Cardiac muscle cell (in vitro differentiated cells and primary cell): ENCODE measurements around the gene PPTC7. TPM values are rescaled to one million over a fixed set of nuclear protein-coding genes. Genes with fewer than 3 reads are reported as not detected.

Experiments used
- DNase-seq, 2 donors: peaks; one replicate each; pipeline versions ENCODE4 v3.0.0 to v3.0.0-alpha.2; 2010 to 2017; ENCODE audit warnings: low read depth in 1 of 2, low spot score in 1 of 2
- H3K27ac ChIP-seq: fragments of 200-600 bp; sonication (generic); 2 replicates; pipeline ENCODE4 v1.5.1; 2016
- H3K27me3 ChIP-seq: fragments of 200-600 bp; sonication (generic); 2 replicates; pipeline ENCODE4 v1.6.0; 2016; ENCODE audit warnings: control low read depth
- H3K36me3 ChIP-seq: fragments of 200-600 bp; sonication (generic); 2 replicates; pipeline ENCODE4 v1.5.1; 2016; ENCODE audit warnings: control low read depth
- H3K4me1 ChIP-seq: fragments of 200-600 bp; sonication (generic); 2 replicates; pipeline ENCODE4 v1.8.1; 2017; ENCODE audit warnings: low read depth, mild to moderate bottlenecking, mixed run types
- H3K4me3 ChIP-seq: fragments of 200-600 bp; sonication (generic); 2 replicates; pipeline ENCODE4 v1.5.1; 2016; ENCODE audit warnings: mild to moderate bottlenecking
- H3K9me3 ChIP-seq: fragments of 200-600 bp; sonication (generic); 2 replicates; pipeline ENCODE4 v1.5.1; 2017; ENCODE audit warnings: low read depth, mild to moderate bottlenecking, control low read depth
- polyA plus RNA-seq: library from polyadenylated mRNA; unstranded; fragments of >200 nt; fragmentation: Nextera tagmentation; extraction: Ambion mirVana; gene quantifications from 2 replicates; pipeline ENCODE4 v1.2.1, GENCODE V29; 2016
- total RNA-seq: library from RNA; depleted of rRNA; stranded (reverse); fragments of >200 nt; gene quantifications from 2 replicates; pipeline ENCODE4 v1.2.3, GENCODE V29; 2016
- TF ChIP-seq, protein P1 (sequence below): IDR thresholded peaks from 2 replicates; pipeline ENCODE4 v1.5.1; 2012; ENCODE audit warnings: low read depth, mild to moderate bottlenecking, low read length

The PPTC7 gene
- total and polyA plus RNA-seq, 2 experiments from 2014 or later: 16.3 to 21.7 TPM

DNA sequence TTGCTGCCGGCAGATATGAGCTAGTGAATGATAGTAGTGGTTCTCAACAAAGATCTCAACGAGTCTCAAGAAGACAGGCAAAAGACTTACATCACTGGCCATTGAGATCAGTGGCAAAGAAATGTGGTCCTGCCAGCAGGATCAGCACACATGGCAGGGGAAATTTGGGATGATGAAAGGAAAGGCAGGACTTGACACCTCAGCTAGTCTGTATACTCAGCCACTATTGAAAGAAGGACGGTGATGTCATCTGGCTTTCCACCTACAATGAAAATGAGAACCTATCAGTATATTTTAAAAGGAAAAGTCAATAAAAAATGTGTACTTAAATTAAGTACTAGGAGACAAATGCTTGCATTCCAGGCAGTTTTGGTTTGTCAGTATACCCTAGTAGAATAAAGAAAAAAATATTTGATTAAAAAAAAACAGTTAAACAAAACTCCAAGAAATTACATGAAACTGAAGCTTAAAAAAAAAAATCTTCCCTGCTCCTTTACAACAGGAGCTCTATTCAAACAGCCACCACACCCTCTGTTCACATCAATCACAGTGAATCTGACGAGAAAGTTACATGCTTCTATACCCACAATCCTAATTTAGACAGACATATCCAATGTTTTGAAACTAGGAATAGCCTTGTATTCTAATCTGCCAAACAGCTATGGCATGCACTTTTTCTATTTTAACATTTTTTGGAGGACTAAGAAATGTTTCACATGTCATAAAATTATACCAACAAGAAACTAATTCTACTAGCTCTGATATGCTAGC lies 46.1 kb downstream of the PPTC7 start:
- peaks cover 4% of the 10 kb centered on the region for H3K36me3 ChIP-seq
- peak overlapping the region; percentile 83 for H3K27ac ChIP-seq
- H3K27me3 ChIP-seq: no peaks in the 10 kb centered on the region
- H3K9me3 ChIP-seq: no peaks in the 10 kb centered on the region
- H3K4me3 ChIP-seq: no peak overlapping the region
- TF ChIP-seq, protein P1, sequence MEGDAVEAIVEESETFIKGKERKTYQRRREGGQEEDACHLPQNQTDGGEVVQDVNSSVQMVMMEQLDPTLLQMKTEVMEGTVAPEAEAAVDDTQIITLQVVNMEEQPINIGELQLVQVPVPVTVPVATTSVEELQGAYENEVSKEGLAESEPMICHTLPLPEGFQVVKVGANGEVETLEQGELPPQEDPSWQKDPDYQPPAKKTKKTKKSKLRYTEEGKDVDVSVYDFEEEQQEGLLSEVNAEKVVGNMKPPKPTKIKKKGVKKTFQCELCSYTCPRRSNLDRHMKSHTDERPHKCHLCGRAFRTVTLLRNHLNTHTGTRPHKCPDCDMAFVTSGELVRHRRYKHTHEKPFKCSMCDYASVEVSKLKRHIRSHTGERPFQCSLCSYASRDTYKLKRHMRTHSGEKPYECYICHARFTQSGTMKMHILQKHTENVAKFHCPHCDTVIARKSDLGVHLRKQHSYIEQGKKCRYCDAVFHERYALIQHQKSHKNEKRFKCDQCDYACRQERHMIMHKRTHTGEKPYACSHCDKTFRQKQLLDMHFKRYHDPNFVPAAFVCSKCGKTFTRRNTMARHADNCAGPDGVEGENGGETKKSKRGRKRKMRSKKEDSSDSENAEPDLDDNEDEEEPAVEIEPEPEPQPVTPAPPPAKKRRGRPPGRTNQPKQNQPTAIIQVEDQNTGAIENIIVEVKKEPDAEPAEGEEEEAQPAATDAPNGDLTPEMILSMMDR: no peak
- peaks cover 67% of the 10 kb centered on the region for H3K4me1 ChIP-seq
- no peak for DNase-seq

DNA sequence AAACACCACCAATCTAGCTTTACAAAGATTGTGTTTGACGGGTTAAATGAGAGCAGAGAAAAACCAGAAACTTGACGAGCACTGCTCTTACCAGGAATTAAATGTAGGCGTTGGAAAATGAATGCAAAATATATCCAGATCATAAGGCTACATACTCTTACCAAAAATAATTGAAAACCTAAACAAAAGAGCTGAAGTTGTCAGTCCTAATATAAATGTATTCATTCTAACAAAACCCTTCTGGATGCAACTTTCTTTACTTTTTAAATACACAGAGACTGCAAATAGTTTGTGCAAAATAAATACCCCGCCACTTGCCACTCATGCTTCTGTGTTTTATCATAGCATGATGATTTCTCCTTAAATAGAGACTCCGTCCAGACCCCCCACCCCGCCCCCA lies 48.3 kb downstream of the PPTC7 start:
- TF ChIP-seq, protein P1: no peak
- Histone ChIP-seq H3K27ac (peak overlapping the region; percentile 13), H3K36me3 (peaks cover 4% of the 10 kb centered on the region), H3K4me1 (peaks cover 75% of the 10 kb centered on the region), H3K4me3 (no peak overlapping the region), H3K9me3 (no peaks in the 10 kb centered on the region), H3K27me3 (no peaks in the 10 kb centered on the region)
- no peak for DNase-seq

DNA sequence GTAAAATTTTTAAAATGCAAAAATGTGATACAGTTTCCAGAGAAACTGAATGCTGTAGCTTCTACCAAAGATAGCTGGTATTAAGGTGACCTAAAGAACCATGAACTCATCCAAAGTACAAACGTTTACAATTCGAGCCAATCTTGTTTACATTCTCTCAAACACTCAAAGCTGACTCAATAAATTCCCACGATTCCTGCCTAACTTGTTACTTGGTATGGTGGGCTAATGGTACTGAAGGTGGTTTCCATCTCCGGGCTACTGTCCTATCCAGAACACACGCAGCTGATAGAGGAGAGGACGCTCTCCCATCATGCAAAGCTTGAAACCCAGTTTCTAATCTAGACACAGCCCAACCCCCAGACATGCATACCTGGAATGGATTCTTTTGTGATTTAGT lies 49.5 kb downstream of the PPTC7 start:
- no peak for DNase-seq
- TF ChIP-seq, protein P1: no peak
- no peak overlapping the region for H3K27ac ChIP-seq
- no peaks in the 10 kb centered on the region for H3K27me3 ChIP-seq
- H3K4me3 ChIP-seq: no peak overlapping the region
- H3K4me1 ChIP-seq: peaks cover 63% of the 10 kb centered on the region
- H3K36me3 ChIP-seq: peaks cover 4% of the 10 kb centered on the region
- no peaks in the 10 kb centered on the region for H3K9me3 ChIP-seq

DNA sequence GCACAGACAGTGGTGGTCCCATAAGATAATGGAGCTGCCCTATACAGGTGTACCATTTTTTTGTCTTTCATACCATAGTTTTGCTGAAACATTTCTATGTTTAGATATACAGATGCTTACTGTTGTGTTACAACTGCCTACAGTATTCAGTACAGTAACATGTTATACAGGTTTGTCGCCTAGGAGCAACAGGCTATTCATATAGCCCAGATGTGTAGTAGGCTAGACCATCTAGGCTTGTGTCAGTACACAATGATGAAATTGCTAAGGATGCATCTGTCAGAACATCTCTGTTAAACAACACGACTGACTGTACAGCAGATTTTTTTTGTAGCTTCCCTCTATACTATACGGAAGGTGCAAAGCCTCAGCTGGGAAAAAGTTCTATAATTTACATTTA lies 50.5 kb downstream of the PPTC7 start:
- Histone ChIP-seq H3K36me3 (peaks cover 4% of the 10 kb centered on the region), H3K9me3 (no peaks in the 10 kb centered on the region), H3K4me1 (peaks cover 54% of the 10 kb centered on the region), H3K4me3 (no peak overlapping the region), H3K27ac (no peak overlapping the region), H3K27me3 (no peaks in the 10 kb centered on the region)
- TF ChIP-seq, protein P1: no peak
- no peak for DNase-seq

DNA sequence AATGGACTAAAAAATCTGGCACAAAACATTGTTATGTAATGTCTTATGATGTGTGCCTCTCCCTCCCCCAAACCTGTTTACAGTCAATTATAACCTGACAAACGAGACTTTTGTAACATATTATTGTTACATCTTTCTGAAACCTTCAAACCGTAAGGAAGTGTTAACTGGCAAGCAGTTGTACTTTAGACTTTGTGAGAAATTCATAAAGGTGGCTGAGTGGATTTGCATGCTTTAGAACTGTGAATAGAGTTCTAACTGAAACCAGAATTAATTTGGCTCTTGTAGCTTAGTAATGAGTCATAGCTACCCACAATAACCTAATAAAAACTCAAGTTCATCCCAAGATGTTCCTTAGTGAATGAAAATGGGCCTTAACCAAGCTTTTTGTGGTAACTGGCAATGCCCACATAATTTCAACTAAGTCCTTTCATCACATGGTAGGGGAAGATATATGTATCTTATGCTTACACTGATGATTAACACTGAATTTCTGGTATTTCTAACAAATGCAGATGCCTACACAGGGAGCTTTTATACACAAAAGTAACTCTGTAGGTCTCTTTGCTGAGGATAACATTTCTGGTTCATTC lies 51.3 kb downstream of the PPTC7 start:
- DNase-seq: peak in 1 of 2 donors; percentile 54
- H3K9me3 ChIP-seq: no peaks in the 10 kb centered on the region
- peaks cover 4% of the 10 kb centered on the region for H3K36me3 ChIP-seq
- peaks cover 46% of the 10 kb centered on the region for H3K4me1 ChIP-seq
- H3K27me3 ChIP-seq: no peaks in the 10 kb centered on the region
- TF ChIP-seq, protein P1: no peak
- no peak overlapping the region for H3K4me3 ChIP-seq
- H3K27ac ChIP-seq: no peak overlapping the region
